Esophagus squamous epithelium (tissue), 5 donors: Measurements from ENCODE around the gene DDIT4. TPM values are rescaled to one million over a fixed set of nuclear protein-coding genes. Genes with fewer than 3 reads are reported as not detected.
A peak's percentile ranks its signal among the peaks of the same experiment; 100 is the strongest.
"Not testable (repeated sequence)": the region's sequence is repeated elsewhere in the genome, so short reads cannot be mapped to it uniquely, and the experiment has no call there.

Experiments
- DNase-seq: peaks from one replicate; lab custom pipeline; 2025; lab: John Stamatoyannopoulos, UW
- H3K27ac ChIP-seq, 4 donors: fragments of 200-600 bp; sonication (generic); one replicate each; pipeline ENCODE4 v1.5.1; 2016 to 2019; ENCODE audit warnings: mild to moderate bottlenecking in 1 of 4
- H3K27me3 ChIP-seq, 4 donors: fragments of 200-600 bp; sonication (generic); 1 replicate in 3 of 4; 2 replicates in 1 of 4; pipeline versions ENCODE4 v1.5.1 to v1.6.0; 2017 to 2021; ENCODE audit warnings: antibody characterized with exemption in 1 of 4
- H3K36me3 ChIP-seq, 3 donors: fragments of 200-600 bp; sonication (generic); one replicate each; pipeline ENCODE4 v1.5.1; 2016 to 2019
- H3K4me1 ChIP-seq, 3 donors: fragments of 200-600 bp; sonication (generic); one replicate each; pipeline ENCODE4 v1.5.1; 2017 to 2019
- H3K4me3 ChIP-seq, 4 donors: fragments of 200-600 bp; sonication (generic); 1 replicate in 3 of 4; 2 replicates in 1 of 4; pipeline ENCODE4 v1.5.1; 2016 to 2019; ENCODE audit warnings: mild to moderate bottlenecking in 2 of 4, moderate library complexity in 1 of 4
- H3K9me3 ChIP-seq, 3 donors: fragments of 200-600 bp; sonication (generic); one replicate each; pipeline ENCODE4 v1.5.1; 2016 to 2019
- POLR2A ChIP-seq, 4 donors: fragments of 450-650 bp; IDR thresholded peaks; one replicate each; pipeline ENCODE4 v1.6.1; 2017; ENCODE audit warnings: antibody characterized with exemption in 4 of 4, mild to moderate bottlenecking in 4 of 4, moderate library complexity in 3 of 4
- WGBS, 2 donors: methylation state at CpG; one replicate each; pipeline ENCODE4 v1.1.5; 2018; 5-methylcytosine and 5-hydroxymethylcytosine counted together
- intact Hi-C: fragments of 100-400 bp; cut with DNase I; formaldehyde crosslinking; loops from one replicate; pipeline ENCODE4 v1.15.0; 2022
- total RNA-seq, 4 donors: library from RNA; depleted of rRNA; stranded (reverse); fragments of >200 nt; gene quantifications; one replicate each; pipeline ENCODE4 v1.1.0, GENCODE V29; 2016
- TF ChIP-seq, protein P1 (sequence below), 6 experiments: fragments of 450-650 bp in 4 of 6; fragments of 200-600 bp in 2 of 6; sonication (generic) in 2 of 6; IDR thresholded peaks; one replicate each; pipeline ENCODE4 v1.5.1; 2016 to 2019; ENCODE audit warnings: antibody characterized with exemption in 6 of 6, mild to moderate bottlenecking in 4 of 6, moderate library complexity in 4 of 6
- donor health status: DM: yes; HTN: yes; CAD: no.

Gene DDIT4
- total RNA-seq, 4 donors from 2014 or later, result 49.4 to 384 (median 138) TPM

DNA sequence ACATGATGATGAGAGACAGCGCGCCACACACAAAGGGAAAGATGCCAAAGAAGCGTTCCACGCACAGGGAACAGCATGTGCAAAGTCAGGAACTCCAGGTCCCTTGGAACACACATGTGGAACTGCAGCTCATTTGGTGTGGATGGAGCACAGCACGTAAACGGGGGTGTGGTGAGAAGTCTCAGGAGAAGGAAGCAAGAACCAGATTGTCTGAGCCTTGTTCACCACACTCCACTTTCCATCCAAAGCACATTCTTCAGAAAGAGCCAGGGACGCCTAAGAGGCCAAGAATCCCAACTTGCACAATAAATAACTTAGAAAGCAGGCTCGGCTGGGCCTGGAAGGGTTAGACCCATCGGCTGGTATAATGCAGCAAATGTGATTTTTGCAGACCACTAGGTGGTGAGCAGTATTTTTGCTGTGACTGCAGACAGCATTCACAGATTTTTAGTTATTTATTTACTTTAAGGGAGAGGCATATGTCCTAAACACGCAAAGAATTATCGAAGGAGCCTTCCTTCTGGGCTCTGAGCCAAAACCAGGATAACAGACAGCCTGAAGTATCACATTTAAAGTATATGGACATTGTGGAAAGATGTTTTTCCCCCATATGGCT is 29.8 kb upstream of the DDIT4 start:
- intact Hi-C loops, result loop anchor here (10.0 kb wide), 1 partner anchor 91 kb away; no protein-coding TSS in a partner anchor
- H3K27me3 ChIP-seq, result no peaks in the 10 kb centered on the region
- H3K4me1 ChIP-seq, result peaks cover 56 to 79% (median 71%) of the 10 kb centered on the region in 3 donors
- TF ChIP-seq, protein P1, sequence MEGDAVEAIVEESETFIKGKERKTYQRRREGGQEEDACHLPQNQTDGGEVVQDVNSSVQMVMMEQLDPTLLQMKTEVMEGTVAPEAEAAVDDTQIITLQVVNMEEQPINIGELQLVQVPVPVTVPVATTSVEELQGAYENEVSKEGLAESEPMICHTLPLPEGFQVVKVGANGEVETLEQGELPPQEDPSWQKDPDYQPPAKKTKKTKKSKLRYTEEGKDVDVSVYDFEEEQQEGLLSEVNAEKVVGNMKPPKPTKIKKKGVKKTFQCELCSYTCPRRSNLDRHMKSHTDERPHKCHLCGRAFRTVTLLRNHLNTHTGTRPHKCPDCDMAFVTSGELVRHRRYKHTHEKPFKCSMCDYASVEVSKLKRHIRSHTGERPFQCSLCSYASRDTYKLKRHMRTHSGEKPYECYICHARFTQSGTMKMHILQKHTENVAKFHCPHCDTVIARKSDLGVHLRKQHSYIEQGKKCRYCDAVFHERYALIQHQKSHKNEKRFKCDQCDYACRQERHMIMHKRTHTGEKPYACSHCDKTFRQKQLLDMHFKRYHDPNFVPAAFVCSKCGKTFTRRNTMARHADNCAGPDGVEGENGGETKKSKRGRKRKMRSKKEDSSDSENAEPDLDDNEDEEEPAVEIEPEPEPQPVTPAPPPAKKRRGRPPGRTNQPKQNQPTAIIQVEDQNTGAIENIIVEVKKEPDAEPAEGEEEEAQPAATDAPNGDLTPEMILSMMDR (IDR thresholded peaks at IDR 0.05), result peak in 5 of 6 experiments; percentile 23 to 61 (median 41)
- no peak for TF ChIP-seq POLR2A (IDR thresholded peaks at IDR 0.05)
- WGBS, 2 donors, result 52 to 53% methylated on average over 11 of the region's 11 CpGs
- no peaks in the 10 kb centered on the region for H3K9me3 ChIP-seq
- no peak overlapping the region for H3K4me3 ChIP-seq
- no peak for DNase-seq
- H3K36me3 ChIP-seq, result no peaks in the 10 kb centered on the region
- peak overlapping the region; percentile 71 to 96 (median 92) for H3K27ac ChIP-seq

DNA sequence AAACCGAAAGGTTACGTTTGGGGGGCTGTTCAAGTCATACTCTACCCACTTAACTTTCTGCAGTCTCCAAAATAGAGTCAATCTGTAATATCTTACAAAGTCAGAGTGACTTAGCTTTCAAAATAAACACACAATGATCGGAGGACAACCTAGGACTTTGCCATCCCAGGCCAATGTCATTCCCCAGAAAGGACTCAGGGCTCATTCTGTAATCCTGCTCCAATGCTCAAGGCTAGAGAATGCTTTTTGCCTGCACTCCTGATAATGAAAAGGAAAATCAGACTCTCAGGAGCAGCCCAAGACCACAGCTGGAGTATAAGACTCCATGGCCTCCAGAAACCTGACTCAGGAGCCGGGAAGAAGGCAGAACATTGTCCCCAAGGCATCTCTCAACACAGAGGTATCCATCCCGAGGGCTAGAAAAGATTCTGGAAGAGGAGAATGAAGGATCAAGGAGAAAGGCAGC is 29.1 kb upstream of the DDIT4 start:
- intact Hi-C loops, result loop anchor here (10.0 kb wide), 1 partner anchor 90 kb away; no protein-coding TSS in a partner anchor
- no peaks in the 10 kb centered on the region for H3K27me3 ChIP-seq
- H3K4me1 ChIP-seq, result peaks cover 63 to 85% (median 78%) of the 10 kb centered on the region in 3 donors
- no peaks in the 10 kb centered on the region for H3K9me3 ChIP-seq
- peak overlapping the region; percentile 71 to 96 (median 92) for H3K27ac ChIP-seq
- no peak overlapping the region for H3K4me3 ChIP-seq
- WGBS, 2 donors, result 43 to 54% methylated on average over 5 of the region's 5 CpGs
- no peaks in the 10 kb centered on the region for H3K36me3 ChIP-seq
- DNase-seq, result no peak
- no peak for TF ChIP-seq POLR2A (IDR thresholded peaks at IDR 0.05)

DNA sequence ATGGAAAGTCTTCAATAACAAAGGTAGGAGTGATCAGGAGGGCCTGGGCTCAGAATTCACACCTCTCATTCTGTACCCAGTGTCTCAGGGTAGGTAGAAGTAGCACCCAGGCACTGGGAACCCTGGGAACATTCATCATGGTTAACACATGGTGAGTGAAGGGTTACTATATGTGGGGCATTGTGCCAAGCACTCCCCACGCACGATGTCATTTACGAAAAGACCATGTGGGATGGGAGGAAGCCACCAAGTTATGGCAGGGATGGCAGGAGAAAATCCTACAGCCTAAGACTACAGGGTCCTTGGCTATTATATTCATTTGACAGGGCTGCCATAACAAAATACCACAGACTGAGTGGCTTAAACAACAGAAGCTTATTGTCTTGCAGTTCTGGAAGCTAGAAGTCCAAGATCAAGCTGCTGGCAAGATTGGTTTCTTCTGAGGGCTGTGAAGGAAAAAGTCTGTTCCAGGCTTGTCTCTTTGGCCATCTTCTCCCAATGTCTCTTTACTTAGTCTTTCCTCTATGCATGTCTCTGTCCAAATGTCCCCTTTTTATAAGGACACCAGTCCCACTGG is 27.7 kb upstream of the DDIT4 start:
- no peaks in the 10 kb centered on the region for H3K27me3 ChIP-seq
- TF ChIP-seq, protein P1 (IDR thresholded peaks at IDR 0.05), result no peak
- TF ChIP-seq POLR2A (IDR thresholded peaks at IDR 0.05), result no peak
- DNase-seq, result no peak
- H3K36me3 ChIP-seq, result no peaks in the 10 kb centered on the region
- H3K27ac ChIP-seq, result peak overlapping the region; percentile 71 to 96 (median 88)
- 13 to 34% methylated on average over 3 of the region's 3 CpGs for WGBS, 2 donors
- H3K4me1 ChIP-seq, result peaks cover 75 to 100% (median 92%) of the 10 kb centered on the region in 3 donors
- H3K4me3 ChIP-seq, result no peak overlapping the region
- no peaks in the 10 kb centered on the region for H3K9me3 ChIP-seq
- intact Hi-C loops, result loop anchor here (10.0 kb wide), 1 partner anchor 89 kb away; no protein-coding TSS in a partner anchor

DNA sequence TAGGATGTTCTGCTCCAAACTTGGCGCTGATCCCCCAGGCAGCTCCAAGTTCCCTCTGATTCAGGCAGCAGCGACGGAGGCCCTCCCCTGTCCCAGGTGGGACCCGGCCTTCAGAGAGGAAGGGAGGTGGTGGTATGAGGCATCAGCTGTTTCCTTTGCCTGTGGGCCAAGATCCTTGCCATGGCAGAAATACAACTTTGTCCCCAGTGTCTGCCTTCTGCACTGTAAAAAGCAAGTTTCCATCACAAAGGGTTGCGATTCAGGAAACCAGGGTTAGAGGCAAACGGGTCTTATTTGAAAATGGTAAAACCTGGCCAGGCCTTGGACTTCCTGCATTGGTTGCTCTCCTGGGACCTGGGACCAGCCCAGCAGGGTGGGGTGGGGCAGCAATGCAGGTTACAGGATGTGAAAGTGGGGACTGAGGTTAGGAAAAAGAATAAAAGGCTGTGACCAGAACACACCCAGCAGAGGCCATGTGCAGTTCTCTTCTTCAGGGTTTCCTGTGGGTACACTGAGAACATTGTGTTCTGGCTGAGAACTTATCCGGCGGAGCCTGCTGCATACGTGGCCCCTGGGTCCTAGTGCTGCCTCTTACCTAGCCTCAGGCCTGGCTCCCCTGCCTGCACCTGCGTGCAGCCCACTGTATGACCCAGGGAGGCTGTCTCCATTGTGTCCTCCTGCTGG is 25.1 kb upstream of the DDIT4 start:
- WGBS, 2 donors, result 2 to 7% methylated on average over 7 of the region's 10 CpGs
- H3K27ac ChIP-seq, result peak overlapping the region; percentile 83 to 96 (median 93)
- H3K36me3 ChIP-seq, result no peaks in the 10 kb centered on the region
- H3K27me3 ChIP-seq, result no peaks in the 10 kb centered on the region
- peak overlapping the region in 3 of 4 donors; percentile 16 to 32 (median 25) for H3K4me3 ChIP-seq
- H3K9me3 ChIP-seq, result no peaks in the 10 kb centered on the region
- DNase-seq, result peak; percentile 88
- peak in 3 of 4 donors; percentile 39 to 55 (median 55) for TF ChIP-seq POLR2A (IDR thresholded peaks at IDR 0.05)
- TF ChIP-seq, protein P1 (IDR thresholded peaks at IDR 0.05), result peak in 1 of 6 experiments; percentile 11
- peaks cover 70 to 100% (median 88%) of the 10 kb centered on the region in 3 donors for H3K4me1 ChIP-seq
- intact Hi-C loops, result loop anchor here (10.0 kb wide), 1 partner anchor 86 kb away; no protein-coding TSS in a partner anchor

DNA sequence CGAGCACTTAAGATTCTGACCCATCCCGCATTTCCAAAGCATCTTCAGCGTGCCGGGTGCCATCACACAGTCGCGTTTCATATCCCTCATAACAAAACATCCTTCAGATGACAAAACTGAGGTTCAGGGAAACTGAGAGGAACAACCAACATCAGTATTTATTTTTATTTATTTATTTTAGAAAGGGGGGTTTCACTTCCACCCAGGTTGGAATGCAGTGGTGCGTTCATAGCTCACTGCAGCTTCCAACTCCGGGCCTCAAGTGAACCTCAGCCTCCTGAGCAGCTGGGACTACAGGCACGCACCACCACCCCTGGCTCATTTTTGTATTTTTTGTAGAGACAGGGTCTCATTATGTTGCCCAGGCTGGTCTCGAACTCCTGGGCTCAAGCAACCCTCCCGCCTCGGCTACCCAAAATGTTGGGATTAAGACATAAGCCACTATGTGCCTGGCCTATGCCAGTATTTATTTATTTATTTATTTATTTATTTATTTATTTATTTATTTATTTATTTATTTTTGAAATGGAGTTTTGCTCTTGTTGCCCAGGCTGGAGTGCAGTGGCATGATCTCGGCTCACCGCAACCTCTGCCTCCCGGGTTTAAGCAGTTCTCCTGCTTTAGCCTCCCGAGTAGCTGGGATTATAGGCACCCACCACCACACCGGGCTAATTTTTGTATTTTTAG is 24.4 kb upstream of the DDIT4 start:
- 73 to 91% methylated on average over 14 to 17 of the region's 17 CpGs for WGBS, 2 donors
- Histone ChIP-seq H3K4me1 (peaks cover 69 to 100% (median 88%) of the 10 kb centered on the region in 3 donors), H3K27ac (peak overlapping the region; percentile 83 to 96 (median 93)), H3K4me3 (peak overlapping the region in 2 of 4 donors; percentile 25 to 32)
- DNase-seq, H3K36me3 ChIP-seq, H3K27me3 ChIP-seq, H3K9me3 ChIP-seq: not testable (repeated sequence)
- intact Hi-C loops, result loop anchor here (10.0 kb wide), 1 partner anchor 85 kb away; no protein-coding TSS in a partner anchor
